Sigmoid colon (tissue), 4 donors: ENCODE data around the gene SBF2.

Experiments
- POLR2A ChIP-seq, 2 donors: fragments of 450-650 bp; IDR thresholded peaks; one replicate each; pipeline ENCODE4 v1.6.1; 2016; ENCODE audit warnings: antibody characterized with exemption in 2 of 2, mild to moderate bottlenecking in 2 of 2, moderate library complexity in 2 of 2
- POLR2AphosphoS5 ChIP-seq, 4 donors: sonication (generic); formaldehyde crosslinking; IDR thresholded peaks; one replicate each; pipeline ENCODE4 v1.6.1; 2017; ENCODE audit warnings: antibody characterized with exemption in 4 of 4
- TF ChIP-seq, protein P1 (sequence below), 4 experiments: fragments of 450-650 bp in 3 of 4; fragments of 200-600 bp in 1 of 4; IDR thresholded peaks; one replicate each; pipeline ENCODE4 v1.5.1; 2016 to 2019; ENCODE audit warnings: antibody characterized with exemption in 4 of 4, mild to moderate bottlenecking in 3 of 4, moderate library complexity in 2 of 4

DNA sequence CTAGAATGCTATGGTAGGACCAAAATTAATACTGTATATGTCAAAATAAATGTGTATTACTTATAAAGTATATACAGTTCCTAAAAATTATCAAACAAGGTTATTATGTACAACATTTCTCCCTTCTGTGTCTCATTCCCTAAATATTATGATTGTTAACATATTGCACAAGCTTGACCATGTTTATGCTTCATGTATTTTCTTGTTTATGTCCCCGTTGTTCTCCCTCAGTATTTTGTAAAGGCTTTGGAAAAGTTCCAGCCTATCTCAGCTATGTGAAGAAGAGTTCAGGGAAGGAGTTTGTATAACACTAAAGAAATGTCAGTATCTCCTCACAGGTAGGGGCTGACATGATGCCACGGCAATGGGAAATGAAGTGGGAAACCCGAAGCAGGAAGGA lies 30.5 kb upstream of the SBF2 start:
- TF ChIP-seq POLR2AphosphoS5 (IDR thresholded peaks at IDR 0.05) = no peak
- TF ChIP-seq, protein P1, sequence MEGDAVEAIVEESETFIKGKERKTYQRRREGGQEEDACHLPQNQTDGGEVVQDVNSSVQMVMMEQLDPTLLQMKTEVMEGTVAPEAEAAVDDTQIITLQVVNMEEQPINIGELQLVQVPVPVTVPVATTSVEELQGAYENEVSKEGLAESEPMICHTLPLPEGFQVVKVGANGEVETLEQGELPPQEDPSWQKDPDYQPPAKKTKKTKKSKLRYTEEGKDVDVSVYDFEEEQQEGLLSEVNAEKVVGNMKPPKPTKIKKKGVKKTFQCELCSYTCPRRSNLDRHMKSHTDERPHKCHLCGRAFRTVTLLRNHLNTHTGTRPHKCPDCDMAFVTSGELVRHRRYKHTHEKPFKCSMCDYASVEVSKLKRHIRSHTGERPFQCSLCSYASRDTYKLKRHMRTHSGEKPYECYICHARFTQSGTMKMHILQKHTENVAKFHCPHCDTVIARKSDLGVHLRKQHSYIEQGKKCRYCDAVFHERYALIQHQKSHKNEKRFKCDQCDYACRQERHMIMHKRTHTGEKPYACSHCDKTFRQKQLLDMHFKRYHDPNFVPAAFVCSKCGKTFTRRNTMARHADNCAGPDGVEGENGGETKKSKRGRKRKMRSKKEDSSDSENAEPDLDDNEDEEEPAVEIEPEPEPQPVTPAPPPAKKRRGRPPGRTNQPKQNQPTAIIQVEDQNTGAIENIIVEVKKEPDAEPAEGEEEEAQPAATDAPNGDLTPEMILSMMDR (IDR thresholded peaks at IDR 0.05) = no peak
- no peak for TF ChIP-seq POLR2A (IDR thresholded peaks at IDR 0.05)
